H1 (cell line): ENCODE results near the gene PLS3. TPM values are rescaled to one million over a fixed set of nuclear protein-coding genes. Genes with fewer than 3 reads are reported as not detected.

ENCODE experiments used
- KDM5A ChIP-seq: fragments of 200-600 bp; IDR thresholded peaks from 2 replicates; pipeline ENCODE4 v1.7.1; 2012; ENCODE audit warnings: mild to moderate bottlenecking, low read length, inconsistent platforms, mixed read lengths
- NANOG ChIP-seq: IDR thresholded peaks from 2 replicates; pipeline ENCODE4 v1.6.1; 2011; ENCODE audit warnings: low read length, low read depth, mild to moderate bottlenecking, inconsistent platforms; ENCODE audit not compliant: insufficient read depth, poor library complexity, severe bottlenecking
- RAD21 ChIP-seq, 2 experiments: IDR thresholded peaks in 1 of 2; conservative IDR thresholded peaks in 1 of 2; 2 replicates each; pipeline ENCODE4 v1.6.1; 2011; ENCODE audit warnings: low read depth in 2 of 2, low read length in 2 of 2, improper control_type of control experiment in 1 of 2, inconsistent platforms in 1 of 2, mild to moderate bottlenecking in 1 of 2, moderate library complexity in 1 of 2
- SIN3A ChIP-seq, 2 experiments: IDR thresholded peaks in 1 of 2; conservative IDR thresholded peaks in 1 of 2; 2 replicates each; pipeline ENCODE4 v1.6.1; 2011 to 2012; ENCODE audit warnings: low read length in 2 of 2, improper control_type of control experiment in 1 of 2, low read depth in 1 of 2, mild to moderate bottlenecking in 1 of 2
- ZNF274 ChIP-seq: IDR thresholded peaks from 2 replicates; pipeline ENCODE4 v1.7.0; 2012; ENCODE audit warnings: low read length, borderline replicate concordance; ENCODE audit errors: extremely low read depth
- polyA plus RNA-seq, 7 experiments: library from polyadenylated mRNA; depleted of rRNA in 3 of 7; stranded (reverse) in 5 of 7; unstranded in 2 of 7; fragments of >200 nt in 5 of 7; fragments of 200-250 nt in 2 of 7; gene quantifications; 1 replicate in 5 of 7; 2 replicates in 1 of 7; 4 replicates in 1 of 7; pipeline versions ENCODE4 v1.2.1 to v1.2.3, GENCODE V29; 2011 to 2013; ENCODE audit warnings: missing spikeins in 2 of 7, mixed read lengths in 2 of 7
- total RNA-seq: library from RNA; stranded (reverse); fragmentation: NEBNext Ultra II Directional; extraction: Animal tissue kit (Norgen Biotek cat#: 25700); gene quantifications from 2 replicates; pipeline ENCODE4 v1.2.1, GENCODE V29; 2021

The PLS3 gene
- total and polyA plus RNA-seq, 2 of the 8 experiments (the other 6 are each of a cell fraction or from before 2014, with no cell fraction given) = 107 to 185 TPM

- TF ChIP-seq ZNF274 (no peak), NANOG (no peak), RAD21 (IDR thresholded peaks at IDR 0.05 in 1 of 2, conservative IDR thresholded peaks at IDR 0.05 in 1 of 2; ENCODE audit: low read depth in 2 of 2, low read length in 2 of 2) (no peak), SIN3A (conservative IDR thresholded peaks at IDR 0.05 in 1 of 2, IDR thresholded peaks at IDR 0.05 in 1 of 2; ENCODE audit: low read depth in 1 of 2, low read length in 2 of 2) (no peak), KDM5A (no peak)
Observed at GRCh38 chrX:115622534-115622933, 61.6 kb downstream of the PLS3 start (continued).
